HepG2 (cell line): Measurements from ENCODE around the gene NPEPL1. TPM values are rescaled to one million over a fixed set of nuclear protein-coding genes. Genes with fewer than 3 reads are reported as not detected.

ENCODE experiments used
- ATAC-seq: fragments of 200-7000 bp; cut with Tn5 transposase; 3 replicates; pipeline ENCODE4 v1.9.1; 2020; ENCODE audit warnings: mild to moderate bottlenecking, moderate library complexity
- BruUV-seq: library from RNA; stranded (reverse); fragments of 400-500 nt; replicated peaks from 2 replicates; lab custom pipeline; 2021; lab: Mats Ljungman, UMichigan
- CTCF ChIA-PET: fragments of 300-600 bp; formaldehyde crosslinking; extraction: SDS; loops from one replicate; lab custom pipeline; 2021; ENCODE audit warnings: low total read pairs, inconsistent platforms, low intra/inter-chr PET ratio; lab: Yijun Ruan, JAX
- POLR2A ChIA-PET: fragments of 350-600 bp; sonication (Branson Sonifier 250); formaldehyde crosslinking; loops from one replicate; lab custom pipeline; 2020; ENCODE audit warnings: antibody characterized with exemption, inconsistent platforms; lab: Yijun Ruan, JAX
- DNase-seq: peaks from one replicate; pipeline ENCODE4 v3.0.0-alpha.2; 2015; ENCODE audit warnings: low spot score
- FAIRE-seq: peaks from 3 replicates; lab custom pipeline; 2011; peaks lifted over from hg19 to GRCh38; lab: Jason Lieb, UNC
- H2AFZ ChIP-seq: one replicate; pipeline ENCODE4 v1.6.1; 2011; ENCODE audit warnings: low read length, inconsistent platforms
- H3K27ac ChIP-seq: fragments of 300-600 bp; 3 replicates; pipeline ENCODE4 v1.8.0; 2011; ENCODE audit warnings: mixed run types, mild to moderate bottlenecking, mixed read lengths, low read length, inconsistent platforms; ENCODE audit not compliant: insufficient read depth; ENCODE audit errors: extremely low read length
- H3K27me3 ChIP-seq, 2 experiments: fragments of 200-600 bp in 1 of 2; 2 replicates in 1 of 2; 3 replicates in 1 of 2; pipeline versions ENCODE4 v1.6.0 to v1.8.0; 2011; ENCODE audit warnings: low read length in 2 of 2, mild to moderate bottlenecking in 2 of 2, moderate library complexity in 2 of 2, inconsistent platforms in 1 of 2; ENCODE audit not compliant: insufficient read depth in 2 of 2, control insufficient read depth in 1 of 2
- H3K36me3 ChIP-seq, 2 experiments: fragments of 200-600 bp in 1 of 2; replicated peaks in 1 of 2; 2 replicates in 1 of 2; 3 replicates in 1 of 2; pipeline versions ENCODE4 v1.5.1 to v1.8.0; 2011; ENCODE audit warnings: low read length in 2 of 2, inconsistent platforms in 1 of 2; ENCODE audit not compliant: insufficient read depth in 2 of 2, control insufficient read depth in 1 of 2
- H3K4me1 ChIP-seq: 2 replicates; pipeline ENCODE4 v1.5.1; 2012; ENCODE audit warnings: low read length, inconsistent platforms; ENCODE audit not compliant: insufficient read depth
- H3K4me2 ChIP-seq: 2 replicates; pipeline ENCODE4 v1.6.0; 2011; ENCODE audit warnings: low read depth, low read length, inconsistent platforms
- H3K4me3 ChIP-seq, 3 experiments: fragments of 200-600 bp in 1 of 3; sonication (generic), shearing (Covaris generic) in 1 of 3; replicated peaks in 1 of 3; 2 replicates each; pipeline ENCODE4 v1.5.1; 2011 to 2016; ENCODE audit warnings: low read length in 3 of 3, inconsistent platforms in 2 of 3, low read depth in 2 of 3, mild to moderate bottlenecking in 2 of 3, control low read depth in 1 of 3, mixed read lengths in 1 of 3; ENCODE audit not compliant: insufficient read depth in 1 of 3
- H3K79me2 ChIP-seq: one replicate; pipeline ENCODE4 v1.6.1; 2011; ENCODE audit warnings: low read length, inconsistent platforms; ENCODE audit not compliant: insufficient read depth
- H3K9ac ChIP-seq: 2 replicates; pipeline ENCODE4 v1.6.0; 2011; ENCODE audit warnings: mild to moderate bottlenecking, low read depth, low read length, inconsistent platforms; ENCODE audit not compliant: insufficient read depth
- H3K9me3 ChIP-seq: 2 replicates; pipeline ENCODE4 v1.5.1; 2012; ENCODE audit warnings: mild to moderate bottlenecking, low read length
- H4K20me1 ChIP-seq: 2 replicates; pipeline ENCODE4 v1.6.0; 2011; ENCODE audit warnings: inconsistent platforms, mild to moderate bottlenecking, low read length, moderate library complexity; ENCODE audit not compliant: insufficient read depth
- JUN ChIP-seq: sonication (generic); formaldehyde crosslinking; IDR thresholded peaks from 2 replicates; pipeline ENCODE4 v1.4.0; 2020; ENCODE audit warnings: mild to moderate bottlenecking, missing genetic modification reagents
- KIAA2018 ChIP-seq: sonication (generic); formaldehyde crosslinking; IDR thresholded peaks from 2 replicates; pipeline ENCODE4 v1.5.0; 2020; ENCODE audit warnings: mild to moderate bottlenecking, missing genetic modification reagents, borderline replicate concordance
- KLF11 ChIP-seq: IDR thresholded peaks from 2 replicates; pipeline ENCODE4 v1.6.1; 2016; ENCODE audit warnings: missing compliant biosample characterization
- MTA3 ChIP-seq: sonication (generic); formaldehyde crosslinking; IDR thresholded peaks from 2 replicates; pipeline ENCODE4 v1.4.0; 2020; ENCODE audit warnings: missing genetic modification reagents
- TOPORS ChIP-seq: sonication (generic); formaldehyde crosslinking; IDR thresholded peaks from 2 replicates; pipeline ENCODE4 v1.8.0; 2023; ENCODE audit warnings: mild to moderate bottlenecking, missing genetic modification reagents
- TSC22D2 ChIP-seq: sonication (generic); formaldehyde crosslinking; IDR thresholded peaks from 2 replicates; pipeline ENCODE4 v1.5.1; 2020; ENCODE audit warnings: missing genetic modification reagents, mild to moderate bottlenecking, borderline replicate concordance
- ZMYM4 ChIP-seq: sonication (generic); formaldehyde crosslinking; IDR thresholded peaks from 2 replicates; pipeline ENCODE4 v1.8.1; 2023; ENCODE audit warnings: mild to moderate bottlenecking, missing genetic modification reagents
- ZNF616 ChIP-seq: sonication (generic); formaldehyde crosslinking; IDR thresholded peaks from 2 replicates; pipeline ENCODE4 v1.5.0; 2020; ENCODE audit warnings: low read depth, mild to moderate bottlenecking, missing genetic modification reagents
- WGBS: methylation state at CpG from one replicate; pipeline ENCODE4 v1.1.6; 2017; ENCODE audit warnings: low lambda C conversion rate; 5-methylcytosine and 5-hydroxymethylcytosine counted together
- in situ Hi-C: cut with HindIII; loops from 2 replicates; pipeline ENCODE4 v1.10.0; 2017; ENCODE audit warnings: low pct_unique_long_range_greater_than_20kb; ENCODE audit not compliant: extremely low pct_ligation_motif_present
- intact Hi-C: fragments of 100-400 bp; cut with micrococcal nuclease; formaldehyde crosslinking; loops from one replicate; pipeline ENCODE4 v1.10.0; 2022; ENCODE audit not compliant: unreplicated experiment
- polyA plus RNA-seq, 8 experiments: library from polyadenylated mRNA; depleted of rRNA in 3 of 8; stranded (reverse) in 7 of 8; unstranded in 1 of 8; fragments of >200 nt; fragmentation: Illumina TruSeq in 4 of 8; extraction: Trizol in 4 of 8; gene quantifications; 2 replicates each; pipeline versions ENCODE4 v1.2.1 to v1.2.3, GENCODE V29; 2011 to 2016; ENCODE audit warnings: low read depth in 4 of 8, missing spikeins in 1 of 8, mixed read lengths in 1 of 8; ENCODE audit not compliant: insufficient read depth in 1 of 8
- total RNA-seq, 5 experiments: library from RNA; depleted of rRNA; stranded (reverse); fragments of >200 nt; fragmentation: Illumina TruSeq; extraction: Trizol; gene quantifications; 2 replicates each; pipeline ENCODE4 v1.2.3, GENCODE V29; 2016; ENCODE audit warnings: low read depth in 1 of 5
- TF ChIP-seq, protein P1 (sequence below): sonication (generic); formaldehyde crosslinking; IDR thresholded peaks from 2 replicates; pipeline ENCODE4 v1.4.0; 2020; ENCODE audit warnings: missing genetic modification reagents, mild to moderate bottlenecking, borderline replicate concordance
- TF ChIP-seq, protein P2 (sequence below): IDR thresholded peaks from 2 replicates; pipeline ENCODE4 v1.6.1; 2016; ENCODE audit warnings: missing biosample characterization, missing genetic modification reagents, low read depth

NPEPL1 gene
- total and polyA plus RNA-seq, 2 of the 13 experiments (the other 11 are each of a cell fraction or from before 2014, with no cell fraction given): 4.1 to 7.5 TPM

- no peaks in the 10 kb centered on the region for H3K79me2 ChIP-seq
- peaks cover 3 to 15% of the 10 kb centered on the region in 2 experiments; a peak in 3 of 5 replicates for H3K27me3 ChIP-seq
- H3K9ac ChIP-seq: no peak overlapping the region
- 2% methylated on average over 9 of the region's 10 CpGs for WGBS
- no TSS peak for BruUV-seq
- DNase-seq (no peak), ATAC-seq (no peak), FAIRE-seq (no peak)
- H3K4me2 ChIP-seq: no peak overlapping the region
- in situ Hi-C loops (no loop called here), intact Hi-C loops (no loop called here)
- H3K36me3 ChIP-seq: no peaks in the 10 kb centered on the region
- H3K9me3 ChIP-seq: no peaks in the 10 kb centered on the region
- no peak overlapping the region for H3K27ac ChIP-seq
- H3K4me3 ChIP-seq: no peak overlapping the region
- POLR2A ChIA-PET: no interaction called here
- H3K4me1 ChIP-seq: no peaks in the 10 kb centered on the region
- CTCF ChIA-PET: no interaction called here
- no peak overlapping the region for H2AFZ ChIP-seq
- no peaks in the 10 kb centered on the region for H4K20me1 ChIP-seq
- TF ChIP-seq, protein P1, sequence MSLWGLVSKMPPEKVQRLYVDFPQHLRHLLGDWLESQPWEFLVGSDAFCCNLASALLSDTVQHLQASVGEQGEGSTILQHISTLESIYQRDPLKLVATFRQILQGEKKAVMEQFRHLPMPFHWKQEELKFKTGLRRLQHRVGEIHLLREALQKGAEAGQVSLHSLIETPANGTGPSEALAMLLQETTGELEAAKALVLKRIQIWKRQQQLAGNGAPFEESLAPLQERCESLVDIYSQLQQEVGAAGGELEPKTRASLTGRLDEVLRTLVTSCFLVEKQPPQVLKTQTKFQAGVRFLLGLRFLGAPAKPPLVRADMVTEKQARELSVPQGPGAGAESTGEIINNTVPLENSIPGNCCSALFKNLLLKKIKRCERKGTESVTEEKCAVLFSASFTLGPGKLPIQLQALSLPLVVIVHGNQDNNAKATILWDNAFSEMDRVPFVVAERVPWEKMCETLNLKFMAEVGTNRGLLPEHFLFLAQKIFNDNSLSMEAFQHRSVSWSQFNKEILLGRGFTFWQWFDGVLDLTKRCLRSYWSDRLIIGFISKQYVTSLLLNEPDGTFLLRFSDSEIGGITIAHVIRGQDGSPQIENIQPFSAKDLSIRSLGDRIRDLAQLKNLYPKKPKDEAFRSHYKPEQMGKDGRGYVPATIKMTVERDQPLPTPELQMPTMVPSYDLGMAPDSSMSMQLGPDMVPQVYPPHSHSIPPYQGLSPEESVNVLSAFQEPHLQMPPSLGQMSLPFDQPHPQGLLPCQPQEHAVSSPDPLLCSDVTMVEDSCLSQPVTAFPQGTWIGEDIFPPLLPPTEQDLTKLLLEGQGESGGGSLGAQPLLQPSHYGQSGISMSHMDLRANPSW: no peak
- TF ChIP-seq KIAA2018 (CRISPR knock-in tag) (no peak), ZNF616 (no peak), TSC22D2 (CRISPR knock-in tag) (no peak), ZMYM4 (CRISPR knock-in tag) (no peak), KLF11 (CRISPR knock-in tag) (no peak), TOPORS (CRISPR knock-in tag) (no peak), MTA3 (CRISPR knock-in tag) (no peak), JUN (CRISPR knock-in tag) (no peak)
- TF ChIP-seq, protein P2, sequence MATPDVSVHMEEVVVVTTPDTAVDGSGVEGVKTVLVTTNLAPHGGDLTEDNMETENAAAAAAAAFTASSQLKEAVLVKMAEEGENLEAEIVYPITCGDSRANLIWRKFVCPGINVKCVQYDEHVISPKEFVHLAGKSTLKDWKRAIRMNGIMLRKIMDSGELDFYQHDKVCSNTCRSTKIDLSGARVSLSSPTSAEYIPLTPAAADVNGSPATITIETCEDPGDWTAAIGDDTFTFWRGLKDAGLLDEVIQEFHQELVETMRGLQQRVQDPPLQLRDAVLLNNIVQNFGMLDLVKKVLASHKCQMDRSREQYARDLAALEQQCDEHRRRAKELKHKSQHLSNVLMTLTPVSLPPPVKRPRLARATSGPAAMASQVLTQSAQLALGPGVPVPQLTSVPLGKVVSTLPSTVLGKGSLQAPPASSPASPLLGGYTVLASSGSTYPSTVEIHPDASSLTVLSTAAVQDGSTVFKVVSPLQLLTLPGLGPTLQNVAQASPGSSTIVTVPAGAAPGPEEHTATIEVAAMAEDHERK: no peak
Measured at GRCh38 chr20:58740356-58741308, 48.0 kb downstream of the NPEPL1 start.
